Endothelial cell of umbilical vein (primary cell): ENCODE measurements around the gene SLC35A5. TPM values are rescaled to one million over a fixed set of nuclear protein-coding genes. Genes with fewer than 3 reads are reported as not detected.

Experiments
- BruUV-seq: library from RNA; stranded (reverse); fragments of 400-500 nt; replicated peaks from 2 replicates; lab custom pipeline; 2021; lab: Mats Ljungman, UMichigan
- CTCF ChIA-PET: fragments of 300-600, 350-600 bp; sonication (Branson Sonifier 250); formaldehyde crosslinking; loops from one replicate; lab custom pipeline; 2021; ENCODE audit warnings: antibody characterized with exemption, inconsistent platforms; lab: Charles Lee
- POLR2A ChIA-PET: fragments of 300-600, 350-600 bp; sonication (Branson Sonifier 250); formaldehyde crosslinking; loops from one replicate; lab custom pipeline; 2021; ENCODE audit warnings: antibody characterized with exemption, inconsistent platforms; lab: Charles Lee
- DNase-seq: peaks from one replicate; pipeline ENCODE4 v3.0.0-alpha.2; 2011; ENCODE audit warnings: low read depth, low spot score
- FAIRE-seq: peaks from 2 replicates; lab custom pipeline; 2011; peaks lifted over from hg19 to GRCh38; lab: Jason Lieb, UNC
- H2AFZ ChIP-seq: 2 replicates; pipeline ENCODE4 v1.6.0; 2012; ENCODE audit warnings: low read depth, low read length, control low read depth, inconsistent platforms
- H3K27ac ChIP-seq: 2 replicates; pipeline ENCODE4 v1.5.1; 2011; ENCODE audit warnings: low read depth, mild to moderate bottlenecking, control low read depth, low read length, moderate library complexity; ENCODE audit not compliant: insufficient read depth
- H3K27me3 ChIP-seq, 2 experiments: 2 replicates each; pipeline versions ENCODE4 v1.6.0 to v1.6.1; 2011; ENCODE audit warnings: low read length in 2 of 2, mixed read lengths in 1 of 2; ENCODE audit not compliant: control insufficient read depth in 2 of 2, insufficient read depth in 2 of 2
- H3K36me3 ChIP-seq, 2 experiments: 2 replicates in 1 of 2; 3 replicates in 1 of 2; pipeline ENCODE4 v1.5.1; 2011; ENCODE audit warnings: low read length in 2 of 2, mild to moderate bottlenecking in 1 of 2, moderate library complexity in 1 of 2; ENCODE audit not compliant: control insufficient read depth in 2 of 2, insufficient read depth in 2 of 2; ENCODE audit errors: extremely low read depth in 1 of 2
- H3K4me1 ChIP-seq: 3 replicates; pipeline ENCODE4 v1.5.1; 2011; ENCODE audit warnings: mild to moderate bottlenecking, low read length; ENCODE audit not compliant: control insufficient read depth, insufficient read depth; ENCODE audit errors: extremely low read depth
- H3K4me2 ChIP-seq: 2 replicates; pipeline ENCODE4 v1.6.1; 2011; ENCODE audit warnings: low read length, control low read depth, mixed read lengths; ENCODE audit not compliant: insufficient read depth
- H3K4me3 ChIP-seq, 3 experiments: fragments of 200-600 bp in 1 of 3; sonication (generic), shearing (Covaris generic) in 1 of 3; replicated peaks in 1 of 3; 2 replicates each; pipeline ENCODE4 v1.5.1; 2011 to 2016; ENCODE audit warnings: control low read depth in 3 of 3, low read length in 3 of 3, mild to moderate bottlenecking in 2 of 3, inconsistent platforms in 1 of 3, low read depth in 1 of 3, moderate library complexity in 1 of 3; ENCODE audit not compliant: insufficient read depth in 1 of 3
- H3K79me2 ChIP-seq: 2 replicates; pipeline ENCODE4 v1.6.0; 2012; ENCODE audit warnings: low read length, inconsistent platforms; ENCODE audit not compliant: control insufficient read depth, insufficient read depth
- H3K9ac ChIP-seq: replicated peaks from 2 replicates; pipeline ENCODE3; 2011; ENCODE audit warnings: low read length, control low read depth; ENCODE audit not compliant: insufficient read depth; ENCODE audit errors: extremely low read depth
- H3K9me1 ChIP-seq: replicated peaks from 3 replicates; pipeline ENCODE4 v1.6.0; 2011; ENCODE audit warnings: mild to moderate bottlenecking, low read length; ENCODE audit not compliant: control insufficient read depth, insufficient read depth; ENCODE audit errors: extremely low read depth
- H3K9me3 ChIP-seq: replicated peaks from 2 replicates; pipeline ENCODE4 v1.5.1; 2012; ENCODE audit warnings: low read length, inconsistent platforms; ENCODE audit not compliant: control insufficient read depth, insufficient read depth
- H4K20me1 ChIP-seq: replicated peaks from 2 replicates; pipeline ENCODE3; 2011; ENCODE audit warnings: mild to moderate bottlenecking, low read length; ENCODE audit not compliant: control insufficient read depth, insufficient read depth; ENCODE audit errors: extremely low read depth
- CTCF ChIP-seq, 2 donors: IDR thresholded peaks; 1 replicate in 1 of 2; 2 replicates in 1 of 2; pipeline ENCODE4 v1.5.1; 2011; ENCODE audit warnings: low read length in 2 of 2, mild to moderate bottlenecking in 2 of 2, moderate library complexity in 2 of 2, control low read depth in 1 of 2, inconsistent platforms in 1 of 2, low read depth in 1 of 2; ENCODE audit not compliant: insufficient read depth in 1 of 2; ENCODE audit errors: extremely low read depth in 1 of 2
- EZH2 ChIP-seq: IDR thresholded peaks from 2 replicates; pipeline ENCODE4 v1.6.1; 2012; ENCODE audit warnings: borderline replicate concordance, low read depth, mild to moderate bottlenecking, moderate library complexity, low read length, inconsistent platforms; ENCODE audit not compliant: severe bottlenecking
- FOS ChIP-seq: IDR thresholded peaks from 2 replicates; pipeline ENCODE4 v1.6.1; 2011; ENCODE audit warnings: mild to moderate bottlenecking, low read length, moderate library complexity, borderline replicate concordance; ENCODE audit not compliant: insufficient read depth
- MYC ChIP-seq: IDR thresholded peaks from one replicate; pipeline ENCODE4 v1.6.1; 2011; ENCODE audit warnings: mild to moderate bottlenecking, low read depth, low read length
- POLR2A ChIP-seq: IDR thresholded peaks from 2 replicates; pipeline ENCODE4 v1.6.1; 2012; ENCODE audit warnings: low read depth, mild to moderate bottlenecking, control low read depth, low read length
- POLR2AphosphoS5 ChIP-seq: IDR thresholded peaks from 2 replicates; pipeline ENCODE4 v1.6.1; 2012; ENCODE audit warnings: low read depth, mild to moderate bottlenecking, control low read depth, low read length, moderate library complexity; ENCODE audit not compliant: insufficient read depth
- dilution Hi-C: fragments of 300-500 bp; cut with MboI; formaldehyde crosslinking; loops from one replicate; pipeline ENCODE4 v1.15.0; 2019; ENCODE audit warnings: low sequenced_read_pairs; ENCODE audit not compliant: extremely low pct_ligation_motif_present
- intact Hi-C: fragments of 100-400 bp; cut with micrococcal nuclease; formaldehyde crosslinking; loops from one replicate; pipeline ENCODE4 v1.10.0; 2022
- polyA plus RNA-seq, 4 experiments: library from polyadenylated mRNA; depleted of rRNA in 3 of 4; stranded (reverse) in 3 of 4; unstranded in 1 of 4; fragments of >200 nt; gene quantifications; 2 replicates each; pipeline versions ENCODE4 v1.2.1 to v1.2.3, GENCODE V29; 2011 to 2012; ENCODE audit warnings: missing spikeins in 1 of 4
- total RNA-seq: library from RNA; stranded (reverse); gene quantifications from 2 replicates; pipeline ENCODE4 v1.2.3, GENCODE V29; 2021

Gene SLC35A5
- total and polyA plus RNA-seq, 2 donors (not counting 3 experiments of a cell fraction or from before 2014, with no cell fraction given) = 25.1 to 40.1 TPM

DNA sequence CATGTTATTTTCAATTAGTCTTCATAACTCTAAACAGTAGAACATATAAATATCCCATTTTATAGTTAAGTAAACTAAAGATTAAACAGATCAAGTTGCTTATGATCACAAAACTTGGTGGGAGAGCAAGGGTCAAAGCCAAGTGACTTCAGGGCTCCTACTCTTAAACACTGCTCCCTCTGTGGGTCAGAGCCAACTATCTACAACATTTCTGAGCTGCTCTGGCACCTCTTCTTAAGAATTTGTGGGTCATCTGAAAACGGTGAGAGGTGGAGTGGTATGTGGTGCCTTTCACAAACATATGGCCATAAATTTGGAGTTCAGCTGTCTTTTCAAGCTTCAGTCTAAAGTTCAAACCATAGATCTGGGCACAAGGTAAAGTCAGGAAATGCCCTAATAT is 11.0 kb upstream of the SLC35A5 start:
- ChIA-PET CTCF (interaction anchor here (1.2 to 1.8 kb wide), 2 partner anchors 10 to 18 kb away, joined by 4 to 6 read pairs; no protein-coding TSS in a partner anchor), POLR2A (no interaction called here)
- no peaks in the 10 kb centered on the region for H3K9me1 ChIP-seq
- BruUV-seq = no TSS peak
- no peak overlapping the region for H2AFZ ChIP-seq
- H3K79me2 ChIP-seq = peaks cover 36% of the 10 kb centered on the region
- H3K9ac ChIP-seq = no peak overlapping the region
- intact Hi-C loops (no loop called here), dilution Hi-C loops (no loop called here)
- no peaks in the 10 kb centered on the region for H3K27me3 ChIP-seq
- no peak overlapping the region for H3K4me2 ChIP-seq
- H4K20me1 ChIP-seq = no peaks in the 10 kb centered on the region
- no peak overlapping the region for H3K4me3 ChIP-seq
- FAIRE-seq (no peak), DNase-seq (no peak)
- no peak for TF ChIP-seq POLR2A
- TF ChIP-seq EZH2 = no peak
- TF ChIP-seq POLR2AphosphoS5 = no peak
- TF ChIP-seq FOS = no peak
- no peak for TF ChIP-seq MYC
- no peak for TF ChIP-seq CTCF (IDR thresholded peaks at IDR 0.05; ENCODE audit: extremely low read depth in 1 of 2, insufficient read depth in 1 of 2, low read depth in 1 of 2, low read length in 2 of 2)
- H3K27ac ChIP-seq = no peak overlapping the region
- H3K4me1 ChIP-seq = peaks cover 20% of the 10 kb centered on the region
- no peaks in the 10 kb centered on the region for H3K9me3 ChIP-seq
- peaks cover 0 to 2% of the 10 kb centered on the region in 2 experiments for H3K36me3 ChIP-seq
